Parathyroid adenoma (tissue), 2 donors: ENCODE measurements around the gene ADH7.

Source experiments
- H2AFZ ChIP-seq: fragments of 300-600 bp; sonication (generic); one replicate; pipeline ENCODE4 v1.7.0; 2017; ENCODE audit warnings: antibody characterized with exemption, mild to moderate bottlenecking
- H3K27ac ChIP-seq: fragments of 300-600 bp; sonication (generic); one replicate; pipeline ENCODE4 v1.7.0; 2017
- H3K27me3 ChIP-seq: fragments of 300-600 bp; sonication (generic); one replicate; pipeline ENCODE4 v1.7.0; 2017; ENCODE audit warnings: low read length; ENCODE audit not compliant: control insufficient read depth, insufficient read depth
- H3K36me3 ChIP-seq: fragments of 300-600 bp; sonication (generic); one replicate; pipeline ENCODE4 v1.7.0; 2017; ENCODE audit warnings: low read length; ENCODE audit not compliant: control insufficient read depth, insufficient read depth
- H3K4me1 ChIP-seq: fragments of 300-600 bp; sonication (generic); one replicate; pipeline ENCODE4 v1.7.0; 2017; ENCODE audit warnings: control low read depth
- H3K4me2 ChIP-seq: fragments of 300-600 bp; sonication (generic); one replicate; pipeline ENCODE4 v1.7.0; 2017; ENCODE audit warnings: low read length
- H3K4me3 ChIP-seq: fragments of 300-600 bp; sonication (generic); one replicate; pipeline ENCODE4 v1.7.0; 2017; ENCODE audit warnings: low read depth, low read length
- H3K79me2 ChIP-seq: fragments of 300-600 bp; sonication (generic); one replicate; pipeline ENCODE4 v1.7.0; 2017; ENCODE audit warnings: control low read depth
- H3K9ac ChIP-seq: fragments of 300-600 bp; sonication (generic); one replicate; pipeline ENCODE4 v1.7.0; 2017; ENCODE audit warnings: mild to moderate bottlenecking
- H3K9me3 ChIP-seq: fragments of 300-600 bp; sonication (generic); one replicate; pipeline ENCODE4 v1.7.0; 2017; ENCODE audit warnings: low read length; ENCODE audit not compliant: control insufficient read depth
- CTCF ChIP-seq: fragments of 300-600 bp; sonication (generic); IDR thresholded peaks from one replicate; pipeline ENCODE4 v1.7.0; 2017; ENCODE audit warnings: antibody characterized with exemption, mild to moderate bottlenecking
- donor health status: primary hyperparathyroidism.

ADH7 gene

GRCh38 chr4:99468889-99469288, 33.7 kb upstream of the ADH7 start:
- H3K36me3 ChIP-seq: no peaks in the 10 kb centered on the region
- H3K79me2 ChIP-seq: no peaks in the 10 kb centered on the region
- no peaks in the 10 kb centered on the region for H3K27me3 ChIP-seq
- H2AFZ ChIP-seq: no peak overlapping the region
- H3K9ac ChIP-seq: no peak overlapping the region
- H3K4me1 ChIP-seq: no peaks in the 10 kb centered on the region
- no peak overlapping the region for H3K27ac ChIP-seq
- H3K4me3 ChIP-seq: no peak overlapping the region
- H3K4me2 ChIP-seq: no peak overlapping the region
- H3K9me3 ChIP-seq: no peaks in the 10 kb centered on the region
- no peak for TF ChIP-seq CTCF

GRCh38 chr4:99467887-99468286, 32.7 kb upstream of the ADH7 start:
- H3K27ac ChIP-seq: no peak overlapping the region
- H3K79me2 ChIP-seq: no peaks in the 10 kb centered on the region
- no peak overlapping the region for H3K4me3 ChIP-seq
- no peak overlapping the region for H2AFZ ChIP-seq
- H3K27me3 ChIP-seq: no peaks in the 10 kb centered on the region
- H3K4me1 ChIP-seq: no peaks in the 10 kb centered on the region
- no peak for TF ChIP-seq CTCF
- no peaks in the 10 kb centered on the region for H3K9me3 ChIP-seq
- no peak overlapping the region for H3K4me2 ChIP-seq
- H3K9ac ChIP-seq: no peak overlapping the region
- no peaks in the 10 kb centered on the region for H3K36me3 ChIP-seq

GRCh38 chr4:99463566-99463965, 28.4 kb upstream of the ADH7 start:
- Histone ChIP-seq H3K4me3 (no peak overlapping the region), H2AFZ (no peak overlapping the region), H3K9ac (no peak overlapping the region), H3K27ac (no peak overlapping the region), H3K4me2 (no peak overlapping the region), H3K79me2 (no peaks in the 10 kb centered on the region), H3K27me3 (no peaks in the 10 kb centered on the region), H3K9me3 (no peaks in the 10 kb centered on the region), H3K36me3 (no peaks in the 10 kb centered on the region), H3K4me1 (no peaks in the 10 kb centered on the region)
- no peak for TF ChIP-seq CTCF

- H3K4me3 ChIP-seq: no peak overlapping the region
- no peak overlapping the region for H3K4me2 ChIP-seq
- H3K79me2 ChIP-seq: no peaks in the 10 kb centered on the region
- H3K9ac ChIP-seq: no peak overlapping the region
- no peak overlapping the region for H3K27ac ChIP-seq
- peak; percentile 38 for TF ChIP-seq CTCF
- H2AFZ ChIP-seq: no peak overlapping the region
- no peaks in the 10 kb centered on the region for H3K4me1 ChIP-seq
- H3K9me3 ChIP-seq: no peaks in the 10 kb centered on the region
- no peaks in the 10 kb centered on the region for H3K27me3 ChIP-seq
- no peaks in the 10 kb centered on the region for H3K36me3 ChIP-seq
Observed at GRCh38 chr4:99462875-99463464, 27.8 kb upstream of the ADH7 start.
